ENCODE results near the gene GALT. TPM values are rescaled to one million over a fixed set of nuclear protein-coding genes. Genes with fewer than 3 reads are reported as not detected.
"Not testable (repeated sequence)": the region's sequence is repeated elsewhere in the genome, so short reads cannot be mapped to it uniquely, and the experiment has no call there.

GALT gene
- total RNA-seq, 4 donors from 2014 or later, result 8.1 to 23.6 (median 20.0) TPM

DNA sequence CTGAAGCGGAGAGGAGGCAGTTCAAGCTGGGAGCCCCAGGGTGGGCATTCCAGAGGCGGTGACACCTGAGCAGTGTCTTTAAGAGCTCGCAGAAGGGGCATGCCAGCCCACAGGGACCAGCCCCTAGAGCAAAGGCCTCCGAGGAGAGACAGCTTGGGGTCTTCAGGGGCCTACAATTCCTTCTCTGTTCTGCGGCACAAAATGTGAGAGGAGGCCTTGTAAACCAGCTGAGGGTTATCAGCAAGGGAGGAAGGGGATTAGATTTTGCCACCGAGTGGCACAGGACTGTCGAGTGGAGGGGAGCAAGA, 8.4 kb upstream of the GALT start:
- ATAC-seq, result no peak
- intact Hi-C loops (cut with DNase I; ENCODE audit: low total_unique reads), result no loop called here
- H3K9me3 ChIP-seq, result no peaks in the 10 kb centered on the region
- H3K4me3 ChIP-seq, result peak overlapping the region; percentile 66 to 95 (median 74)
- H3K4me1 ChIP-seq, result peaks cover 12 to 16% of the 10 kb centered on the region in 2 donors
- H3K27me3 ChIP-seq, result no peaks in the 10 kb centered on the region
- no peaks in the 10 kb centered on the region for H3K36me3 ChIP-seq
- TF ChIP-seq POLR2A (IDR thresholded peaks at IDR 0.05), result no peak
- TF ChIP-seq, protein P1, sequence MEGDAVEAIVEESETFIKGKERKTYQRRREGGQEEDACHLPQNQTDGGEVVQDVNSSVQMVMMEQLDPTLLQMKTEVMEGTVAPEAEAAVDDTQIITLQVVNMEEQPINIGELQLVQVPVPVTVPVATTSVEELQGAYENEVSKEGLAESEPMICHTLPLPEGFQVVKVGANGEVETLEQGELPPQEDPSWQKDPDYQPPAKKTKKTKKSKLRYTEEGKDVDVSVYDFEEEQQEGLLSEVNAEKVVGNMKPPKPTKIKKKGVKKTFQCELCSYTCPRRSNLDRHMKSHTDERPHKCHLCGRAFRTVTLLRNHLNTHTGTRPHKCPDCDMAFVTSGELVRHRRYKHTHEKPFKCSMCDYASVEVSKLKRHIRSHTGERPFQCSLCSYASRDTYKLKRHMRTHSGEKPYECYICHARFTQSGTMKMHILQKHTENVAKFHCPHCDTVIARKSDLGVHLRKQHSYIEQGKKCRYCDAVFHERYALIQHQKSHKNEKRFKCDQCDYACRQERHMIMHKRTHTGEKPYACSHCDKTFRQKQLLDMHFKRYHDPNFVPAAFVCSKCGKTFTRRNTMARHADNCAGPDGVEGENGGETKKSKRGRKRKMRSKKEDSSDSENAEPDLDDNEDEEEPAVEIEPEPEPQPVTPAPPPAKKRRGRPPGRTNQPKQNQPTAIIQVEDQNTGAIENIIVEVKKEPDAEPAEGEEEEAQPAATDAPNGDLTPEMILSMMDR (IDR thresholded peaks at IDR 0.05 in 4 of 5, conservative IDR thresholded peaks at IDR 0.05 in 1 of 5), result no peak
- H3K27ac ChIP-seq, result peak overlapping the region; percentile 80 to 93 (median 86)
- DNase-seq, result no peak
- in situ Hi-C loops (cut with MboI; ENCODE audit: low sequenced_read_pairs in 4 of 4), result no loop called here

DNA sequence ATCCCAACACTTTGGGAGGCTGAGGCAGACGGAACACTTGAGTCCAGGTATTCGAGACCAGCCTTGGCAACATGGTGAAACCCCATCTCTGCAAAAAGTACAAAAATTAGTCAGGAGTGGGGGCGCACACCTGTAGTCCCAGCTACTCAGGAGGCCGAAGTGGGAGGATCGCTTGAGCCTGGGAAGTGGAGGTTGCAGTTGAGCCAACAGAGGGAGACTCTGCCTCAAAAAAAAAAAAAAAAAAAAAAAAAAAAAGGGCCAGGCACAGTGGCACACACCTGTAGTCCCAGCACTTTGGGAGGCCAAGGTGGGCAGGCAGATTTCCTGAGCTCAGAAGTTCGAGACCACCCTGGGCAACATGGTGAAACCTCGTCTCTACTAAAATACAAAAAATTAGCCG, 7.2 kb upstream of the GALT start:
- intact Hi-C loops (cut with DNase I; ENCODE audit: low total_unique reads); in situ Hi-C loops (cut with MboI; ENCODE audit: low sequenced_read_pairs in 4 of 4); H3K27me3 ChIP-seq; H3K36me3 ChIP-seq; H3K27ac ChIP-seq; DNase-seq; H3K4me3 ChIP-seq; H3K9me3 ChIP-seq; ATAC-seq: not testable (repeated sequence)
- H3K4me1 ChIP-seq, result peaks cover 12 to 16% of the 10 kb centered on the region in 2 donors

DNA sequence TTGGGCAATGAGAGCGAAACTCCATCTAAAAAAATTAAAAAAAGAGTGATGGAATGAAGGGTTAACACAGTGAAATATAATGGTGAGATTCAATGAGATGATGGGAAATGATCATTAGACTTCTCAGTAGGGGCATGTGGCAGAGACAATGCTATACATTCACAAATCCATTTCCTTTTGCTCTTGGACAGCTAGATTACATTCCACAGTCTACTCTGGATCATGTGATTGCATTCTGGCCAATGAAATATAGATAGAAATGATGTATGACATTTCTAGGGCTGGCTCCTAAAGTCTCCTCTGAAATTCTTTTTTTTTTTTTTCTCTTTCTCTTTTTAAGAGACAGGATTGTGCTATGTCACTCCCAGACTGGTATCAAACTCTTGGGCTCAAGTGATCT, 3.8 kb upstream of the GALT start:
- intact Hi-C loops (cut with DNase I; ENCODE audit: low total_unique reads), result no loop called here
- ATAC-seq (no peak), DNase-seq (no peak)
- H3K36me3 ChIP-seq, result no peaks in the 10 kb centered on the region
- H3K4me1 ChIP-seq, result peaks cover 22 to 25% of the 10 kb centered on the region in 2 donors
- H3K27ac ChIP-seq, result no peak overlapping the region
- no peak overlapping the region for H3K4me3 ChIP-seq
- H3K9me3 ChIP-seq, result no peaks in the 10 kb centered on the region
- TF ChIP-seq POLR2A (IDR thresholded peaks at IDR 0.05), result no peak
- TF ChIP-seq, protein P1 (IDR thresholded peaks at IDR 0.05 in 4 of 5, conservative IDR thresholded peaks at IDR 0.05 in 1 of 5), result no peak
- H3K27me3 ChIP-seq, result no peaks in the 10 kb centered on the region
- in situ Hi-C loops (cut with MboI; ENCODE audit: low sequenced_read_pairs in 4 of 4), result loop anchor here in 1 of 4 donors (10.0 kb wide), 1 partner anchor 62 kb away; no protein-coding TSS in a partner anchor

DNA sequence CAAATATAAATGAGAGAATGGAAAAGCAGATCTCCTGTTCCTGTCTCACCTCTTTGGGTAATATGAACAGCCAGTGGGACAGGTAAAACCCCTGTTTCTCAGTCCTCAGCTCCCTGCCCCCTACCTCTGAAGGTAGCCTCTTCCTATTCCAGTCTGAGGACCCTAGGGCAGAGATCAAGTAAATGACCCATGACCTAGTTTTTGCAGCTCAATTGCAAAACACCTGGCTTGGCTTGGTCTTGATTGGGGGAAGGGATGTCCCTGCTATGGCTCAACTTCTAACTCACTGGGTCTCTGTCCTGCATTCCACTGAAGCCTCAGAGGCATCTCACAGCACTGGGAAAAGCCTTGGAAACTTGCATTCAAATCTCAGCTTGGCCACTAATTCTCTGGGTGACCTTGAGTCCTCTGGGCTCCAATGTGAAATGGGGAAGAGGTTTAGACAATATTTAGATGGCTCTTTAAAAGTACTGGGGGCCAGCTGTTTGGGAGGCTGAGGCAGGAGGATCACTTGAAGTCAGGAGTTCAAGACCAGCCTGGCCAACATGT, 1.6 kb upstream of the GALT start:
- H3K27ac ChIP-seq, result peak overlapping the region in 1 of 4 donors; percentile 39

DNA sequence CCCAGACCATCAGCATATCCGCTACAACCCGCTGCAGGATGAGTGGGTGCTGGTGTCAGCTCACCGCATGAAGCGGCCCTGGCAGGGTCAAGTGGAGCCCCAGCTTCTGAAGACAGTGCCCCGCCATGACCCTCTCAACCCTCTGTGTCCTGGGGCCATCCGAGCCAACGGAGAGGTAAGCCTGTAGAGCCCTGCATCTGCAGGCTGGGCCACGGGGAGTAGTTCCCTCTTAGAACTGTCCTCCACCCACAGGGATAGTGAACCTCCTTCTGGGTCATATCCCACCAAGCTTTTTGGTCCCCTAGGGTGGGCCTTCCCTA, 569 bp downstream of the GALT start:
- Histone ChIP-seq H3K4me1 (peaks cover 30 to 32% of the 10 kb centered on the region in 2 donors), H3K27me3 (no peaks in the 10 kb centered on the region), H3K9me3 (no peaks in the 10 kb centered on the region), H3K4me3 (peak overlapping the region; percentile 67 to 85 (median 81)), H3K36me3 (peaks cover 0 to 14% of the 10 kb centered on the region in 2 donors), H3K27ac (peak overlapping the region; percentile 88 to 94 (median 90))
- TF ChIP-seq, protein P1 (IDR thresholded peaks at IDR 0.05 in 4 of 5, conservative IDR thresholded peaks at IDR 0.05 in 1 of 5), result no peak
- TF ChIP-seq POLR2A (IDR thresholded peaks at IDR 0.05), result no peak
- no peak for DNase-seq
- in situ Hi-C loops (cut with MboI; ENCODE audit: low sequenced_read_pairs in 4 of 4), result loop anchor here in 1 of 4 donors (10.0 kb wide), 1 partner anchor 58 kb away; no protein-coding TSS in a partner anchor
- no peak for ATAC-seq
- intact Hi-C loops (cut with DNase I; ENCODE audit: low total_unique reads), result no loop called here

More for the DNA sequence above, 1.6 kb upstream of the GALT start:
- H3K36me3 ChIP-seq, result peaks cover 0 to 13% of the 10 kb centered on the region in 2 donors
- DNase-seq (no peak), ATAC-seq (no peak)
- H3K9me3 ChIP-seq, result no peaks in the 10 kb centered on the region
- H3K27me3 ChIP-seq, result no peaks in the 10 kb centered on the region
- peaks cover 22 to 30% of the 10 kb centered on the region in 2 donors for H3K4me1 ChIP-seq
- in situ Hi-C loops (cut with MboI; ENCODE audit: low sequenced_read_pairs in 4 of 4) (loop anchor here in 1 of 4 donors (10.0 kb wide), 1 partner anchor 60 kb away; no protein-coding TSS in a partner anchor), intact Hi-C loops (cut with DNase I; ENCODE audit: low total_unique reads) (no loop called here)
- H3K4me3 ChIP-seq, result no peak overlapping the region
- TF ChIP-seq, protein P1 (IDR thresholded peaks at IDR 0.05 in 4 of 5, conservative IDR thresholded peaks at IDR 0.05 in 1 of 5), result no peak
- TF ChIP-seq POLR2A (IDR thresholded peaks at IDR 0.05), result no peak
